IPS DF 19.7 (cell line): Measurements from ENCODE around the gene ZP1.

ENCODE experiments used
- DNase-seq: peaks from one replicate; pipeline ENCODE4 v3.0.0-alpha.2; 2013; ENCODE audit warnings: low read depth, low spot score

The ZP1 gene

GRCh38 chr11:60858731-60859464 is 8.4 kb upstream of the ZP1 start:
- no peak for DNase-seq

GRCh38 chr11:60859616-60860250 is 7.6 kb upstream of the ZP1 start:
- no peak for DNase-seq

- DNase-seq, result no peak
Measured at GRCh38 chr11:60860943-60861342, 6.4 kb upstream of the ZP1 start.

- no peak for DNase-seq
Measured at GRCh38 chr11:60862171-60862570, 5.2 kb upstream of the ZP1 start.

- no peak for DNase-seq
Measured at GRCh38 chr11:60863550-60864521, 3.5 kb upstream of the ZP1 start.

- DNase-seq, result no peak
Measured at GRCh38 chr11:60864856-60865513, 2.4 kb upstream of the ZP1 start.

- DNase-seq, result no peak
Measured at GRCh38 chr11:60867871-60868681, 734 bp downstream of the ZP1 start.

GRCh38 chr11:60868682-60869450 is 1.5 kb downstream of the ZP1 start:
- no peak for DNase-seq

- no peak for DNase-seq
Measured at GRCh38 chr11:60869451-60869825, 2.1 kb downstream of the ZP1 start.

- no peak for DNase-seq
Measured at GRCh38 chr11:60870276-60870675, 2.9 kb downstream of the ZP1 start.

GRCh38 chr11:60870733-60871377 is 3.5 kb downstream of the ZP1 start:
- no peak for DNase-seq

GRCh38 chr11:60871378-60872061 is 4.2 kb downstream of the ZP1 start:
- no peak for DNase-seq

GRCh38 chr11:60872124-60872960 is 5.0 kb downstream of the ZP1 start:
- DNase-seq, result no peak

GRCh38 chr11:60872961-60873524 is 5.7 kb downstream of the ZP1 start:
- DNase-seq, result no peak

GRCh38 chr11:60873533-60873932 is 6.2 kb downstream of the ZP1 start:
- no peak for DNase-seq

GRCh38 chr11:60874421-60875365 is 7.4 kb downstream of the ZP1 start:
- DNase-seq, result no peak
